OCI-LY7 (cell line): ENCODE results near the gene EPS8L3.

Experiments
- CTCF ChIP-seq: fragments of 200-600 bp; sonication (generic); conservative IDR thresholded peaks from 2 replicates; pipeline ENCODE4 v1.5.1; 2014; ENCODE audit warnings: mild to moderate bottlenecking, antibody characterized with exemption, low read length, moderate library complexity, mixed read lengths
- EZH2phosphoT487 ChIP-seq: fragments of 200-600 bp; sonication (generic); IDR thresholded peaks from 2 replicates; pipeline ENCODE4 v1.6.1; 2018; ENCODE audit warnings: low read depth, borderline replicate concordance, mild to moderate bottlenecking, mixed run types, antibody characterized with exemption, low read length, moderate library complexity, mixed read lengths

GRCh38 chr1:109769330-109770078 is 5.8 kb upstream of the EPS8L3 start:
- no peak for TF ChIP-seq CTCF
- TF ChIP-seq EZH2phosphoT487, result no peak
